H9 (cell line): ENCODE measurements around the gene DHFR2. TPM values are rescaled to one million over a fixed set of nuclear protein-coding genes. Genes with fewer than 3 reads are reported as not detected.

Experiments
- DNase-seq: peaks from one replicate; pipeline ENCODE4 v3.0.0-alpha.2; 2017
- H2AFZ ChIP-seq: one replicate; pipeline ENCODE4 v1.6.1; 2013; ENCODE audit warnings: mild to moderate bottlenecking, low read length, control low read depth, moderate library complexity
- H2AK5ac ChIP-seq: 2 replicates; pipeline ENCODE4 v1.6.1; 2013; ENCODE audit warnings: low read length, control low read depth, mixed read lengths; ENCODE audit not compliant: insufficient read length
- H2BK120ac ChIP-seq: one replicate; pipeline ENCODE4 v1.6.1; 2013; ENCODE audit warnings: low read depth, mild to moderate bottlenecking, low read length, control low read depth, inconsistent platforms; ENCODE audit not compliant: poor library complexity, severe bottlenecking
- H2BK12ac ChIP-seq: 2 replicates; pipeline ENCODE4 v1.6.1; 2013; ENCODE audit warnings: low read length, control low read depth, mixed read lengths, low read depth; ENCODE audit not compliant: insufficient read length
- H2BK15ac ChIP-seq: 2 replicates; pipeline ENCODE4 v1.6.1; 2013; ENCODE audit warnings: low read depth, low read length, control low read depth
- H2BK20ac ChIP-seq: one replicate; pipeline ENCODE4 v1.6.1; 2013; ENCODE audit warnings: low read depth, mild to moderate bottlenecking, low read length, control low read depth, inconsistent platforms; ENCODE audit not compliant: poor library complexity, severe bottlenecking
- H2BK5ac ChIP-seq: 2 replicates; pipeline ENCODE4 v1.6.1; 2013; ENCODE audit warnings: low read length, control low read depth, mixed read lengths; ENCODE audit not compliant: insufficient read length
- H3K14ac ChIP-seq: 2 replicates; pipeline ENCODE4 v1.6.1; 2013; ENCODE audit warnings: low read length, control low read depth; ENCODE audit not compliant: insufficient read depth
- H3K18ac ChIP-seq: 2 replicates; pipeline ENCODE4 v1.6.1; 2013; ENCODE audit warnings: low read depth, mild to moderate bottlenecking, mixed read lengths, low read length, control low read depth; ENCODE audit not compliant: insufficient read length
- H3K23ac ChIP-seq: 2 replicates; pipeline ENCODE4 v1.6.1; 2013; ENCODE audit warnings: low read length, control low read depth, mixed read lengths, low read depth; ENCODE audit not compliant: insufficient read length
- H3K23me2 ChIP-seq: 2 replicates; pipeline ENCODE4 v1.6.1; 2013; ENCODE audit warnings: low read depth, mild to moderate bottlenecking, mixed read lengths, low read length, control low read depth; ENCODE audit not compliant: insufficient read length, poor library complexity, severe bottlenecking
- H3K27ac ChIP-seq: 2 replicates; pipeline ENCODE4 v1.5.1; 2013; ENCODE audit warnings: low read length, control low read depth, mixed read lengths, low read depth; ENCODE audit not compliant: insufficient read length
- H3K27me3 ChIP-seq: 2 replicates; pipeline ENCODE4 v1.6.1; 2013; ENCODE audit warnings: low read length, control low read depth, inconsistent platforms; ENCODE audit not compliant: insufficient read depth
- H3K4ac ChIP-seq: 2 replicates; pipeline ENCODE4 v1.6.1; 2013; ENCODE audit warnings: low read depth, mild to moderate bottlenecking, control low read depth, inconsistent platforms, low read length, moderate library complexity
- H3K4me1 ChIP-seq: 2 replicates; pipeline ENCODE4 v1.6.1; 2013; ENCODE audit warnings: low read length, control low read depth, inconsistent platforms; ENCODE audit not compliant: insufficient read depth
- H3K4me2 ChIP-seq: 2 replicates; pipeline ENCODE4 v1.6.1; 2013; ENCODE audit warnings: low read length, control low read depth, mixed read lengths; ENCODE audit not compliant: insufficient read length, insufficient read depth
- H3K56ac ChIP-seq: 2 replicates; pipeline ENCODE4 v1.6.1; 2013; ENCODE audit warnings: low read depth, mild to moderate bottlenecking, mixed read lengths, low read length, control low read depth; ENCODE audit not compliant: insufficient read length
- H3K79me1 ChIP-seq: 2 replicates; pipeline ENCODE4 v1.6.1; 2013; ENCODE audit warnings: low read depth, mild to moderate bottlenecking, moderate library complexity, low read length, control low read depth, inconsistent platforms; ENCODE audit not compliant: insufficient read depth, poor library complexity, severe bottlenecking
- H3K79me2 ChIP-seq: 2 replicates; pipeline ENCODE4 v1.6.1; 2013; ENCODE audit warnings: low read length, control low read depth, inconsistent platforms; ENCODE audit not compliant: insufficient read depth
- H3K9ac ChIP-seq: 2 replicates; pipeline ENCODE4 v1.6.1; 2013; ENCODE audit warnings: low read length, control low read depth, mixed read lengths; ENCODE audit not compliant: insufficient read length; ENCODE audit errors: extremely low read depth
- H3K9me3 ChIP-seq: one replicate; pipeline ENCODE4 v1.6.1; 2013; ENCODE audit warnings: low read depth, low read length, inconsistent platforms; ENCODE audit not compliant: control insufficient read depth
- H3T11ph ChIP-seq: one replicate; pipeline ENCODE4 v1.6.1; 2013; ENCODE audit warnings: mild to moderate bottlenecking, low read length, control low read depth, inconsistent platforms
- H4K20me1 ChIP-seq: one replicate; pipeline ENCODE4 v1.6.1; 2013; ENCODE audit not compliant: control insufficient read depth, insufficient read length, insufficient read depth
- H4K5ac ChIP-seq: 2 replicates; pipeline ENCODE4 v1.6.1; 2013; ENCODE audit warnings: low read depth, mild to moderate bottlenecking, mixed read lengths, low read length, control low read depth; ENCODE audit not compliant: insufficient read length
- H4K8ac ChIP-seq: replicated peaks from 2 replicates; pipeline ENCODE4 v1.6.1; 2013; ENCODE audit warnings: low read length, control low read depth, mixed read lengths, low read depth; ENCODE audit not compliant: insufficient read length
- H4K91ac ChIP-seq: 2 replicates; pipeline ENCODE4 v1.6.1; 2013; ENCODE audit warnings: low read depth, mild to moderate bottlenecking, moderate library complexity, mixed read lengths, low read length, control low read depth; ENCODE audit not compliant: insufficient read length
- H3K27ac Mint-ChIP-seq, 3 experiments: 2 replicates in 2 of 3; 3 replicates in 1 of 3; pipeline ENCODE4 v1.8.0; 2020 to 2021; ENCODE audit warnings: mixed read lengths in 3 of 3, mild to moderate bottlenecking in 1 of 3, moderate library complexity in 1 of 3
- H3K27me3 Mint-ChIP-seq: 2 replicates; pipeline ENCODE4 v1.8.0; 2021; ENCODE audit warnings: low read depth, mild to moderate bottlenecking, moderate library complexity, mixed read lengths
- H3K36me3 Mint-ChIP-seq, 3 experiments: 2 replicates in 2 of 3; 3 replicates in 1 of 3; pipeline ENCODE4 v1.8.0; 2020 to 2021; ENCODE audit warnings: low read depth in 3 of 3, mixed read lengths in 3 of 3; ENCODE audit not compliant: insufficient read depth in 1 of 3
- H3K4me1 Mint-ChIP-seq, 2 experiments: 2 replicates each; pipeline ENCODE4 v1.8.0; 2020; ENCODE audit warnings: mixed read lengths in 2 of 2
- H3K4me3 Mint-ChIP-seq, 2 experiments: 2 replicates in 1 of 2; 3 replicates in 1 of 2; pipeline ENCODE4 v1.8.0; 2020 to 2021; ENCODE audit warnings: mild to moderate bottlenecking in 2 of 2, mixed read lengths in 2 of 2, moderate library complexity in 1 of 2
- H3K9me3 Mint-ChIP-seq, 2 experiments: 2 replicates in 1 of 2; 3 replicates in 1 of 2; pipeline ENCODE4 v1.8.0; 2020; ENCODE audit warnings: mild to moderate bottlenecking in 2 of 2, mixed read lengths in 2 of 2, moderate library complexity in 1 of 2
- CTCF ChIP-seq: fragments of 200-600 bp; sonication (generic); conservative IDR thresholded peaks from 3 replicates; pipeline ENCODE4 v1.8.0; 2021; ENCODE audit warnings: antibody characterized with exemption, mild to moderate bottlenecking
- WGBS: extraction: QIAGEN DNeasy Blood & Tissue Kit; methylation state at CpG from one replicate; pipeline ENCODE4 v1.1.7; 2013; ENCODE audit warnings: missing lambda C conversion rate, low lambda C conversion rate, mixed read lengths; ENCODE audit not compliant: insufficient read length; ENCODE audit errors: extremely low coverage; 5-methylcytosine and 5-hydroxymethylcytosine counted together
- total RNA-seq: library from RNA; stranded (reverse); gene quantifications from 2 replicates; pipeline ENCODE4 v1.2.1, GENCODE V29; 2021

DHFR2 gene
- total RNA-seq, 1 experiment from 2014 or later, result 1.6 TPM

- TF ChIP-seq CTCF, result no peak
- Mint-ChIP-seq H3K27me3 (no peaks in the 10 kb centered on the region), H3K27ac (no peak overlapping the region), H3K4me3 (no peak overlapping the region), H3K9me3 (no peaks in the 10 kb centered on the region), H3K4me1 (no peaks in the 10 kb centered on the region), H3K36me3 (peaks cover 0 to 4% (median 2%) of the 10 kb centered on the region in 3 experiments; a peak in 1 of 7 replicates)
- Histone ChIP-seq H3K18ac (no peak overlapping the region), H3K4ac (no peak overlapping the region), H3K14ac (no peak overlapping the region), H4K91ac (no peak overlapping the region), H4K20me1 (no peaks in the 10 kb centered on the region), H3K9me3 (no peaks in the 10 kb centered on the region), H3K23me2 (no peaks in the 10 kb centered on the region), H3K56ac (no peak overlapping the region), H3K4me2 (no peak overlapping the region), H3T11ph (no peak overlapping the region), H3K23ac (no peak overlapping the region), H3K27me3 (no peaks in the 10 kb centered on the region), H2BK5ac (no peak overlapping the region), H2BK120ac (no peak overlapping the region), H4K5ac (no peak overlapping the region), H2BK20ac (no peak overlapping the region), H3K27ac (no peak overlapping the region), H3K9ac (no peak overlapping the region), H4K8ac (no peak overlapping the region), H2BK12ac (no peak overlapping the region), H2AK5ac (no peak overlapping the region), H2AFZ (no peak overlapping the region), H3K79me2 (no peaks in the 10 kb centered on the region), H3K79me1 (no peaks in the 10 kb centered on the region), H3K4me1 (no peaks in the 10 kb centered on the region), H2BK15ac (no peak overlapping the region)
- no peak for DNase-seq
- WGBS, result no CpG with 5 or more reads among the region's 2 CpGs
Observed at GRCh38 chr3:94009608-94010007, 53.1 kb downstream of the DHFR2 start.
